Neuronal stem cell (in vitro differentiated cells): ENCODE data around the gene ATL2.

ENCODE experiments used
- DNase-seq: peaks from one replicate; pipeline ENCODE4 v3.0.0-alpha.2; 2013; ENCODE audit warnings: low spot score
- H2AFZ ChIP-seq: one replicate; pipeline ENCODE4 v1.6.1; 2013; ENCODE audit warnings: mild to moderate bottlenecking, low read length, inconsistent platforms
- H2AK5ac ChIP-seq: 2 replicates; pipeline ENCODE4 v1.6.1; 2013; ENCODE audit warnings: low read depth, mild to moderate bottlenecking, inconsistent platforms, low read length, moderate library complexity, mixed read lengths
- H2BK120ac ChIP-seq: 2 replicates; pipeline ENCODE4 v1.6.1; 2013; ENCODE audit warnings: low read depth, mild to moderate bottlenecking, inconsistent platforms, low read length, moderate library complexity, mixed read lengths
- H2BK12ac ChIP-seq: one replicate; pipeline ENCODE4 v1.6.1; 2013; ENCODE audit warnings: low read length, inconsistent platforms
- H2BK15ac ChIP-seq: 2 replicates; pipeline ENCODE4 v1.6.1; 2013; ENCODE audit warnings: mild to moderate bottlenecking, low read length, inconsistent platforms, mixed read lengths
- H2BK5ac ChIP-seq: one replicate; pipeline ENCODE4 v1.6.1; 2013; ENCODE audit warnings: inconsistent platforms, mild to moderate bottlenecking, low read length, moderate library complexity
- H3K14ac ChIP-seq: one replicate; pipeline ENCODE4 v1.6.1; 2013; ENCODE audit warnings: low read length, inconsistent platforms
- H3K18ac ChIP-seq: 2 replicates; pipeline ENCODE4 v1.6.1; 2013; ENCODE audit warnings: low read length, inconsistent platforms
- H3K23ac ChIP-seq: 2 replicates; pipeline ENCODE4 v1.6.1; 2013; ENCODE audit warnings: low read depth, mild to moderate bottlenecking, mixed read lengths, low read length, inconsistent platforms; ENCODE audit not compliant: poor library complexity
- H3K27ac ChIP-seq: replicated peaks from 3 replicates; pipeline ENCODE4 v1.5.1; 2013; ENCODE audit warnings: low read length, inconsistent platforms
- H3K27me3 ChIP-seq, 3 experiments: 2 replicates each; pipeline ENCODE4 v1.6.1; 2013; ENCODE audit warnings: low read length in 3 of 3, mild to moderate bottlenecking in 2 of 3, inconsistent platforms in 1 of 3, low read depth in 1 of 3, mixed read lengths in 1 of 3, moderate library complexity in 1 of 3; ENCODE audit not compliant: control insufficient read depth in 3 of 3, insufficient read depth in 3 of 3
- H3K36me3 ChIP-seq, 2 donors: replicated peaks in 1 of 2; 2 replicates each; pipeline ENCODE4 v1.6.1; 2013; ENCODE audit warnings: low read length in 2 of 2; ENCODE audit not compliant: control insufficient read depth in 2 of 2, insufficient read depth in 2 of 2
- H3K4ac ChIP-seq: 2 replicates; pipeline ENCODE4 v1.6.1; 2013; ENCODE audit warnings: inconsistent platforms, mild to moderate bottlenecking, low read length, moderate library complexity
- H3K4me1 ChIP-seq, 2 donors: 1 replicate in 1 of 2; 2 replicates in 1 of 2; pipeline ENCODE4 v1.6.1; 2013; ENCODE audit warnings: low read length in 2 of 2, low read depth in 1 of 2; ENCODE audit not compliant: control insufficient read depth in 2 of 2, insufficient read depth in 1 of 2
- H3K4me2 ChIP-seq: one replicate; pipeline ENCODE4 v1.6.1; 2013; ENCODE audit warnings: mild to moderate bottlenecking, low read length, inconsistent platforms; ENCODE audit not compliant: insufficient read depth, poor library complexity, severe bottlenecking
- H3K4me3 ChIP-seq, 2 donors: 2 replicates each; pipeline ENCODE4 v1.5.1; 2013; ENCODE audit warnings: low read length in 2 of 2, mild to moderate bottlenecking in 2 of 2, inconsistent platforms in 1 of 2, moderate library complexity in 1 of 2
- H3K79me1 ChIP-seq: one replicate; pipeline ENCODE4 v1.6.1; 2013; ENCODE audit warnings: low read depth, mild to moderate bottlenecking, inconsistent platforms, low read length, moderate library complexity
- H3K9ac ChIP-seq: one replicate; pipeline ENCODE4 v1.6.1; 2013; ENCODE audit warnings: mild to moderate bottlenecking, low read depth, low read length, inconsistent platforms; ENCODE audit not compliant: poor library complexity
- H3K9me3 ChIP-seq, 2 donors: replicated peaks in 1 of 2; 2 replicates each; pipeline versions ENCODE3 to v1.6.1; 2013; ENCODE audit warnings: low read length in 2 of 2, mild to moderate bottlenecking in 2 of 2, inconsistent platforms in 1 of 2, low read depth in 1 of 2, mixed read lengths in 1 of 2, moderate library complexity in 1 of 2; ENCODE audit not compliant: control insufficient read depth in 2 of 2, insufficient read depth in 1 of 2
- H4K8ac ChIP-seq: one replicate; pipeline ENCODE4 v1.6.1; 2013; ENCODE audit warnings: low read depth, mild to moderate bottlenecking, inconsistent platforms, low read length, moderate library complexity
- H4K91ac ChIP-seq: one replicate; pipeline ENCODE4 v1.6.1; 2013; ENCODE audit warnings: low read length, low read depth, mild to moderate bottlenecking, inconsistent platforms; ENCODE audit not compliant: poor library complexity
- WGBS, 2 donors: extraction: QIAGEN DNeasy Blood & Tissue Kit; methylation state at CpG; one replicate each; pipeline ENCODE4 v1.1.7; 2013; ENCODE audit warnings: missing lambda C conversion rate in 2 of 2, mixed read lengths in 1 of 2; ENCODE audit not compliant: insufficient read length in 2 of 2, insufficient replicate concordance in 1 of 2; ENCODE audit errors: extremely low coverage in 2 of 2; 5-methylcytosine and 5-hydroxymethylcytosine counted together

The ATL2 gene

GRCh38 chr2:38381381-38382143 lies 4.5 kb upstream of the ATL2 start:
- Histone ChIP-seq H3K4me2 (no peak overlapping the region), H4K8ac (no peak overlapping the region), H3K4me1 (peaks cover 3 to 4% of the 10 kb centered on the region in 2 donors), H3K23ac (no peak overlapping the region), H3K18ac (no peak overlapping the region), H3K9me3 (no peaks in the 10 kb centered on the region), H3K4ac (no peak overlapping the region), H3K9ac (no peak overlapping the region), H3K36me3 (no peaks in the 10 kb centered on the region), H2AFZ (no peak overlapping the region), H3K79me1 (peaks cover 4% of the 10 kb centered on the region), H2BK120ac (no peak overlapping the region), H2AK5ac (no peak overlapping the region), H3K27me3 (no peaks in the 10 kb centered on the region), H2BK12ac (no peak overlapping the region), H4K91ac (no peak overlapping the region), H3K14ac (no peak overlapping the region), H3K4me3 (no peak overlapping the region), H2BK5ac (no peak overlapping the region), H3K27ac (no peak overlapping the region), H2BK15ac (no peak overlapping the region)
- WGBS, 2 donors: no CpG with 5 or more reads among the region's 6 CpGs
- no peak for DNase-seq

DNA sequence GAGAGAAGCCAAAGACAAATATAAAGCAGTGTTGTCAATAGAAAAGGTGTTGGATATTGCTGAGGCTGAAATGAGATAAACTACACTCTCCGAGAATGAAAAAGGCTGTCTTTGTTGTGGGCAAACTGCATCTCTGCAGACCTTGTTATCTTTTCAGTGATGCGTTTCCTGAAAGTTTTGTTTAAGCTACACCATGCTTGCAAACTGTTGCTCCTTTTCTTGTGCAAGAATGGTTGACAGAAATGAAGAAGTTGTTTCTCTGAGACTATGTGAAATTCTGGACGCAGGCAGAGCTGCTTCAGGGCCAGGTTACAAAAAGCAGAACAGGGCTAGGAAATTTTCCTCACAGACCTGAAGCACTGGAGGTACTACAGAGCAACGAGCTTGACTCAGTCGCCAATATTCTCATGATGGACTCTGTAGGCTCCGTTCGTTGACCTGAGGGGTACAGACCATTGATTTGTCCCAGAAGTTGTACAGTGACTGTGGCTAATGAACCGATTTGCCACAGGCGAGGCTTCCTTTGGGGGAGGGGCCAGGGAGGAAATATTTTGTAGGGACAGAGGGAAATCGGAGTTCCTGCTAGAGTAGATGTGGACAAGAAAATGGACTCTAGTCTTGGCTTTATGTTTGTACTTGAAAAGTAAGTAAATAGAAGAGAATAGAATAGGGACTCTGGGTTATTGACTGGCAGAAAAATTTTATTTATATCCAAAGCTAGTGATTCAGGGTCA lies 3.5 kb upstream of the ATL2 start:
- H2BK15ac ChIP-seq: no peak overlapping the region
- DNase-seq: no peak
- WGBS, 2 donors: no CpG with 5 or more reads among the region's 10 CpGs

GRCh38 chr2:38376346-38377049 lies 575 bp downstream of the ATL2 start:
- peaks cover 9% of the 10 kb centered on the region for H3K79me1 ChIP-seq
- H3K4me1 ChIP-seq: peaks cover 4 to 7% of the 10 kb centered on the region in 2 donors
- H3K27me3 ChIP-seq: no peaks in the 10 kb centered on the region
- peak overlapping the region; percentile 75 for H2AK5ac ChIP-seq
- peak overlapping the region; percentile 84 for H3K4me2 ChIP-seq
- no peak overlapping the region for H4K8ac ChIP-seq
- H2BK5ac ChIP-seq: peak overlapping the region; percentile 68
- peak overlapping the region; percentile 92 for H3K14ac ChIP-seq
- peak overlapping the region; percentile 99 for H3K23ac ChIP-seq
- H3K4ac ChIP-seq: peak overlapping the region; percentile 85
- H3K27ac ChIP-seq: peak overlapping the region; percentile 77
- H2BK15ac ChIP-seq: peak overlapping the region; percentile 85
- peak overlapping the region; percentile 94 to 98 for H3K4me3 ChIP-seq
- H3K36me3 ChIP-seq: peaks cover 0 to 9% of the 10 kb centered on the region in 2 donors
- DNase-seq: peak; percentile 26
- H2BK12ac ChIP-seq: peak overlapping the region; percentile 73
- H4K91ac ChIP-seq: peak overlapping the region; percentile 89
- H3K18ac ChIP-seq: peak overlapping the region; percentile 100
- H2BK120ac ChIP-seq: peak overlapping the region; percentile 92
- no CpG with 5 or more reads among the region's 80 CpGs for WGBS, 2 donors
- H2AFZ ChIP-seq: peak overlapping the region; percentile 96
- H3K9me3 ChIP-seq: no peaks in the 10 kb centered on the region
- peak overlapping the region; percentile 99 for H3K9ac ChIP-seq

More for the DNA sequence above, 3.5 kb upstream of the ATL2 start:
- Histone ChIP-seq H3K9ac (no peak overlapping the region), H3K4ac (no peak overlapping the region), H3K23ac (no peak overlapping the region), H3K79me1 (peaks cover 9% of the 10 kb centered on the region), H2BK12ac (no peak overlapping the region), H2AK5ac (no peak overlapping the region), H3K14ac (no peak overlapping the region), H3K4me3 (no peak overlapping the region), H2BK120ac (no peak overlapping the region), H3K36me3 (no peaks in the 10 kb centered on the region), H3K9me3 (no peaks in the 10 kb centered on the region), H2BK5ac (no peak overlapping the region), H3K18ac (no peak overlapping the region), H4K91ac (no peak overlapping the region), H2AFZ (peak overlapping the region; percentile 38), H3K4me2 (no peak overlapping the region), H3K4me1 (peaks cover 3 to 4% of the 10 kb centered on the region in 2 donors), H3K27ac (no peak overlapping the region), H3K27me3 (no peaks in the 10 kb centered on the region), H4K8ac (no peak overlapping the region)
